Panc1 (cell line): ENCODE measurements around the gene LMF1. TPM values are rescaled to one million over a fixed set of nuclear protein-coding genes. Genes with fewer than 3 reads are reported as not detected.

Experiments used
- ATAC-seq: fragments of 200-7000 bp; cut with Tn5 transposase; 2 replicates; pipeline ENCODE4 v1.9.1; 2020; ENCODE audit warnings: mild to moderate bottlenecking, moderate library complexity
- BruUV-seq: library from RNA; stranded (reverse); fragments of 400-500 nt; replicated peaks from 2 replicates; lab custom pipeline; 2021; lab: Mats Ljungman, UMichigan
- CTCF ChIA-PET: fragments of 300-600 bp; sonication (Branson Sonifier 250); formaldehyde crosslinking; loops from one replicate; lab custom pipeline; 2022; ENCODE audit warnings: antibody characterized with exemption; lab: Charles Lee
- POLR2A ChIA-PET: fragments of 300-600 bp; sonication (Branson Sonifier 250); formaldehyde crosslinking; loops from one replicate; lab custom pipeline; 2022; ENCODE audit warnings: antibody characterized with exemption; lab: Charles Lee
- DNase-seq: peaks from one replicate; pipeline ENCODE4 v3.0.0-alpha.2; 2010; ENCODE audit warnings: low read depth, low spot score
- H3K27ac ChIP-seq: 2 replicates; pipeline ENCODE4 v1.5.1; 2011; ENCODE audit warnings: mild to moderate bottlenecking, low read length, inconsistent platforms
- H3K27me3 ChIP-seq: fragments of 200-500 bp; sonication (Bioruptor generic); 2 replicates; pipeline ENCODE4 v1.6.0; 2014; ENCODE audit warnings: low read length, inconsistent platforms; ENCODE audit not compliant: control insufficient read depth, insufficient read depth
- H3K36me3 ChIP-seq: fragments of 200-500 bp; sonication (Bioruptor generic); 2 replicates; pipeline ENCODE4 v1.5.1; 2014; ENCODE audit warnings: inconsistent platforms, mild to moderate bottlenecking, low read length, moderate library complexity; ENCODE audit not compliant: control insufficient read depth, insufficient read depth
- H3K4me1 ChIP-seq: 2 replicates; pipeline ENCODE4 v1.5.1; 2011; ENCODE audit warnings: inconsistent platforms, mild to moderate bottlenecking, low read length, moderate library complexity; ENCODE audit not compliant: control insufficient read depth, insufficient read depth
- H3K4me3 ChIP-seq, 2 experiments: 2 replicates each; pipeline ENCODE4 v1.5.1; 2011 to 2012; ENCODE audit warnings: low read depth in 2 of 2, low read length in 2 of 2, mild to moderate bottlenecking in 2 of 2, inconsistent platforms in 1 of 2, moderate library complexity in 1 of 2
- H3K9me3 ChIP-seq: fragments of 200-500 bp; sonication (Bioruptor generic); 2 replicates; pipeline ENCODE4 v1.5.1; 2014; ENCODE audit warnings: low read depth, mild to moderate bottlenecking, inconsistent platforms, low read length, moderate library complexity; ENCODE audit not compliant: control insufficient read depth, insufficient read depth
- POLR2AphosphoS5 ChIP-seq: IDR thresholded peaks from 2 replicates; pipeline ENCODE4 v1.6.1; 2012; ENCODE audit warnings: mild to moderate bottlenecking, low read depth, low read length, moderate library complexity
- SIN3A ChIP-seq: IDR thresholded peaks from 2 replicates; pipeline ENCODE4 v1.6.1; 2012; ENCODE audit warnings: low read depth, mild to moderate bottlenecking, low read length, moderate library complexity, borderline replicate concordance; ENCODE audit not compliant: insufficient read depth
- TCF7L2 ChIP-seq: IDR thresholded peaks from 2 replicates; pipeline ENCODE4 v1.6.1; 2011; ENCODE audit warnings: mild to moderate bottlenecking, low read depth, low read length, inconsistent platforms
- in situ Hi-C: cut with HindIII; loops from 2 replicates; pipeline ENCODE4 v1.10.0; 2016; ENCODE audit warnings: low sequenced_read_pairs, low pct_unique_long_range_greater_than_20kb
- intact Hi-C: fragments of 100-400 bp; cut with micrococcal nuclease; formaldehyde crosslinking; loops from one replicate; pipeline ENCODE4 v1.10.0; 2022; ENCODE audit not compliant: unreplicated experiment
- total RNA-seq: library from RNA; stranded (reverse); gene quantifications from one replicate; pipeline ENCODE4 v1.2.1, GENCODE V29; 2021; ENCODE audit not compliant: unreplicated experiment
- TF ChIP-seq, protein P1 (sequence below): fragments of 450-650 bp; IDR thresholded peaks from 2 replicates; pipeline ENCODE4 v1.5.1; 2017; ENCODE audit warnings: mild to moderate bottlenecking
- TF ChIP-seq, protein P2 (sequence below), 2 experiments: IDR thresholded peaks; 2 replicates each; pipeline ENCODE4 v1.6.1; 2011 to 2012; ENCODE audit warnings: low read depth in 2 of 2, control low read depth in 1 of 2, low read length in 1 of 2, mild to moderate bottlenecking in 1 of 2, moderate library complexity in 1 of 2; ENCODE audit not compliant: insufficient read depth in 1 of 2

LMF1 gene
- total RNA-seq, 1 experiment from 2014 or later, result 24.3 TPM

DNA sequence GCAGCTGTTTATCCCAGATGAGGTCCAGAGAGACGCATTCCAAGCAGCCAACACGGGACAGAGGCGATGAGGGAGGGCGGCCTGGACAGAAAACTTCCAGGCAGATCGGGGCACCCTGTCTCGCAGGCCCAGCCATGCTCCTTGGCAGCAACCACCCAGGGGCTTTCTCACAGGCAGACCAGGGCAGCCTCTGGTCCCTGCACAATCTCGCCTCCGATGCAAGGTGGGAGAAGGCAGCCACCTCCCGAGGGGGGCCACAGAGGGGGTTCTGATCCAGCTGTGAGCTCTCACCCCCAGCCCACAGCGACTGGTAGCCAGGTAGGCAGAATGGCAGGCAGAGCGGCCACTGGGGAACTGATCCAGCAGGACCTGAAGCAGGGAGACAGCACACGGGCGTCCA, 48.7 kb downstream of the LMF1 start:
- DNase-seq (no peak), ATAC-seq (no peak)
- no TSS peak for BruUV-seq
- intact Hi-C loops (no loop called here), in situ Hi-C loops (no loop called here)
- POLR2A ChIA-PET, result no interaction called here
- Histone ChIP-seq H3K9me3 (no peaks in the 10 kb centered on the region), H3K4me1 (no peaks in the 10 kb centered on the region), H3K27ac (no peak overlapping the region), H3K36me3 (no peaks in the 10 kb centered on the region), H3K27me3 (no peaks in the 10 kb centered on the region), H3K4me3 (no peak overlapping the region)
- CTCF ChIA-PET, result no interaction called here
- TF ChIP-seq SIN3A (no peak), POLR2AphosphoS5 (no peak), TCF7L2 (no peak)
- TF ChIP-seq, protein P1, sequence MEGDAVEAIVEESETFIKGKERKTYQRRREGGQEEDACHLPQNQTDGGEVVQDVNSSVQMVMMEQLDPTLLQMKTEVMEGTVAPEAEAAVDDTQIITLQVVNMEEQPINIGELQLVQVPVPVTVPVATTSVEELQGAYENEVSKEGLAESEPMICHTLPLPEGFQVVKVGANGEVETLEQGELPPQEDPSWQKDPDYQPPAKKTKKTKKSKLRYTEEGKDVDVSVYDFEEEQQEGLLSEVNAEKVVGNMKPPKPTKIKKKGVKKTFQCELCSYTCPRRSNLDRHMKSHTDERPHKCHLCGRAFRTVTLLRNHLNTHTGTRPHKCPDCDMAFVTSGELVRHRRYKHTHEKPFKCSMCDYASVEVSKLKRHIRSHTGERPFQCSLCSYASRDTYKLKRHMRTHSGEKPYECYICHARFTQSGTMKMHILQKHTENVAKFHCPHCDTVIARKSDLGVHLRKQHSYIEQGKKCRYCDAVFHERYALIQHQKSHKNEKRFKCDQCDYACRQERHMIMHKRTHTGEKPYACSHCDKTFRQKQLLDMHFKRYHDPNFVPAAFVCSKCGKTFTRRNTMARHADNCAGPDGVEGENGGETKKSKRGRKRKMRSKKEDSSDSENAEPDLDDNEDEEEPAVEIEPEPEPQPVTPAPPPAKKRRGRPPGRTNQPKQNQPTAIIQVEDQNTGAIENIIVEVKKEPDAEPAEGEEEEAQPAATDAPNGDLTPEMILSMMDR, result no peak
- TF ChIP-seq, protein P2, sequence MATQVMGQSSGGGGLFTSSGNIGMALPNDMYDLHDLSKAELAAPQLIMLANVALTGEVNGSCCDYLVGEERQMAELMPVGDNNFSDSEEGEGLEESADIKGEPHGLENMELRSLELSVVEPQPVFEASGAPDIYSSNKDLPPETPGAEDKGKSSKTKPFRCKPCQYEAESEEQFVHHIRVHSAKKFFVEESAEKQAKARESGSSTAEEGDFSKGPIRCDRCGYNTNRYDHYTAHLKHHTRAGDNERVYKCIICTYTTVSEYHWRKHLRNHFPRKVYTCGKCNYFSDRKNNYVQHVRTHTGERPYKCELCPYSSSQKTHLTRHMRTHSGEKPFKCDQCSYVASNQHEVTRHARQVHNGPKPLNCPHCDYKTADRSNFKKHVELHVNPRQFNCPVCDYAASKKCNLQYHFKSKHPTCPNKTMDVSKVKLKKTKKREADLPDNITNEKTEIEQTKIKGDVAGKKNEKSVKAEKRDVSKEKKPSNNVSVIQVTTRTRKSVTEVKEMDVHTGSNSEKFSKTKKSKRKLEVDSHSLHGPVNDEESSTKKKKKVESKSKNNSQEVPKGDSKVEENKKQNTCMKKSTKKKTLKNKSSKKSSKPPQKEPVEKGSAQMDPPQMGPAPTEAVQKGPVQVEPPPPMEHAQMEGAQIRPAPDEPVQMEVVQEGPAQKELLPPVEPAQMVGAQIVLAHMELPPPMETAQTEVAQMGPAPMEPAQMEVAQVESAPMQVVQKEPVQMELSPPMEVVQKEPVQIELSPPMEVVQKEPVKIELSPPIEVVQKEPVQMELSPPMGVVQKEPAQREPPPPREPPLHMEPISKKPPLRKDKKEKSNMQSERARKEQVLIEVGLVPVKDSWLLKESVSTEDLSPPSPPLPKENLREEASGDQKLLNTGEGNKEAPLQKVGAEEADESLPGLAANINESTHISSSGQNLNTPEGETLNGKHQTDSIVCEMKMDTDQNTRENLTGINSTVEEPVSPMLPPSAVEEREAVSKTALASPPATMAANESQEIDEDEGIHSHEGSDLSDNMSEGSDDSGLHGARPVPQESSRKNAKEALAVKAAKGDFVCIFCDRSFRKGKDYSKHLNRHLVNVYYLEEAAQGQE (IDR thresholded peaks at IDR 0.05; ENCODE audit: insufficient read depth in 1 of 2, low read depth in 2 of 2, low read length in 1 of 2), result no peak

- no peaks in the 10 kb centered on the region for H3K27me3 ChIP-seq
- in situ Hi-C loops (no loop called here), intact Hi-C loops (no loop called here)
Measured at GRCh38 chr16:921321-921905, 49.4 kb downstream of the LMF1 start.

More at GRCh38 chr16:921321-921905, 49.4 kb downstream of the LMF1 start:
- no TSS peak for BruUV-seq
- Histone ChIP-seq H3K4me3 (no peak overlapping the region), H3K36me3 (no peaks in the 10 kb centered on the region), H3K9me3 (no peaks in the 10 kb centered on the region), H3K27ac (no peak overlapping the region), H3K4me1 (no peaks in the 10 kb centered on the region)
- DNase-seq, result no peak
- TF ChIP-seq, protein P2 (IDR thresholded peaks at IDR 0.05; ENCODE audit: insufficient read depth in 1 of 2, low read depth in 2 of 2, low read length in 1 of 2), result no peak
- TF ChIP-seq SIN3A (no peak), TCF7L2 (no peak), POLR2AphosphoS5 (no peak)
- no peak for ATAC-seq
- POLR2A ChIA-PET, result no interaction called here
- CTCF ChIA-PET, result no interaction called here
